Measurements from ENCODE around the gene OGDH.
"Not testable (repeated sequence)": the region's sequence is repeated elsewhere in the genome, so short reads cannot be mapped to it uniquely, and the experiment has no call there.

The OGDH gene

GRCh38 chr7:44727158-44727936 is 120.9 kb downstream of the OGDH start:
- Mint-ChIP-seq H3K36me3 (no peaks in the 10 kb centered on the region), H3K9me3 (ENCODE audit: low read depth) (no peaks in the 10 kb centered on the region), H3K27ac (no peak overlapping the region), H3K4me1 (ENCODE audit: low read depth) (no peaks in the 10 kb centered on the region), H3K27me3 (no peaks in the 10 kb centered on the region), H3K4me3 (no peak overlapping the region)

- Mint-ChIP-seq H3K4me3 (no peak overlapping the region), H3K27ac (no peak overlapping the region), H3K36me3 (no peaks in the 10 kb centered on the region), H3K4me1 (ENCODE audit: low read depth) (no peaks in the 10 kb centered on the region), H3K27me3 (no peaks in the 10 kb centered on the region), H3K9me3 (ENCODE audit: low read depth) (no peaks in the 10 kb centered on the region)
These were observed 121.5 kb downstream of the OGDH start for GRCh38 chr7:44727937-44728262.

- Mint-ChIP-seq H3K27ac (no peak overlapping the region), H3K36me3 (no peaks in the 10 kb centered on the region), H3K4me3 (no peak overlapping the region), H3K27me3 (no peaks in the 10 kb centered on the region), H3K4me1 (ENCODE audit: low read depth) (peaks cover 3% of the 10 kb centered on the region), H3K9me3 (ENCODE audit: low read depth) (no peaks in the 10 kb centered on the region)
These were observed 123.6 kb downstream of the OGDH start for GRCh38 chr7:44729949-44730590.

GRCh38 chr7:44732971-44733370 is 126.5 kb downstream of the OGDH start:
- not testable (repeated sequence) for H3K4me3 Mint-ChIP-seq; H3K36me3 Mint-ChIP-seq; H3K9me3 Mint-ChIP-seq (ENCODE audit: low read depth); H3K27ac Mint-ChIP-seq; H3K27me3 Mint-ChIP-seq
- H3K4me1 Mint-ChIP-seq (ENCODE audit: low read depth): peaks cover 19% of the 10 kb centered on the region

GRCh38 chr7:44733708-44734481 is 127.5 kb downstream of the OGDH start:
- H3K9me3 Mint-ChIP-seq (ENCODE audit: low read depth): peaks cover 5% of the 10 kb centered on the region
- no peak overlapping the region for H3K4me3 Mint-ChIP-seq
- H3K4me1 Mint-ChIP-seq (ENCODE audit: low read depth): peaks cover 19% of the 10 kb centered on the region
- no peaks in the 10 kb centered on the region for H3K27me3 Mint-ChIP-seq
- no peaks in the 10 kb centered on the region for H3K36me3 Mint-ChIP-seq
- H3K27ac Mint-ChIP-seq: no peak overlapping the region

- H3K36me3 Mint-ChIP-seq: no peaks in the 10 kb centered on the region
- H3K4me1 Mint-ChIP-seq (ENCODE audit: low read depth): peaks cover 19% of the 10 kb centered on the region
- H3K9me3 Mint-ChIP-seq (ENCODE audit: low read depth): peaks cover 5% of the 10 kb centered on the region
- peak overlapping the region; percentile 89 for H3K27ac Mint-ChIP-seq
- H3K27me3 Mint-ChIP-seq: no peaks in the 10 kb centered on the region
- peak overlapping the region; percentile 51 for H3K4me3 Mint-ChIP-seq
These were observed 129.2 kb downstream of the OGDH start for GRCh38 chr7:44735403-44736165.

GRCh38 chr7:44736896-44737295 is 130.5 kb downstream of the OGDH start:
- peak overlapping the region; percentile 28 for H3K27ac Mint-ChIP-seq
- H3K4me3 Mint-ChIP-seq: no peak overlapping the region
- no peaks in the 10 kb centered on the region for H3K27me3 Mint-ChIP-seq
- peaks cover 19% of the 10 kb centered on the region for H3K4me1 Mint-ChIP-seq (ENCODE audit: low read depth)
- H3K9me3 Mint-ChIP-seq (ENCODE audit: low read depth): peaks cover 5% of the 10 kb centered on the region
- H3K36me3 Mint-ChIP-seq: no peaks in the 10 kb centered on the region

- no peak overlapping the region for H3K4me3 Mint-ChIP-seq
- H3K9me3 Mint-ChIP-seq (ENCODE audit: low read depth): peaks cover 5% of the 10 kb centered on the region
- H3K27ac Mint-ChIP-seq: no peak overlapping the region
- no peaks in the 10 kb centered on the region for H3K27me3 Mint-ChIP-seq
- no peaks in the 10 kb centered on the region for H3K36me3 Mint-ChIP-seq
- peaks cover 19% of the 10 kb centered on the region for H3K4me1 Mint-ChIP-seq (ENCODE audit: low read depth)
These were observed 131.8 kb downstream of the OGDH start for GRCh38 chr7:44738051-44738723.

- no peak overlapping the region for H3K4me3 Mint-ChIP-seq
- H3K4me1 Mint-ChIP-seq (ENCODE audit: low read depth): peaks cover 22% of the 10 kb centered on the region
- no peaks in the 10 kb centered on the region for H3K36me3 Mint-ChIP-seq
- H3K27me3 Mint-ChIP-seq: no peaks in the 10 kb centered on the region
- no peak overlapping the region for H3K27ac Mint-ChIP-seq
- peaks cover 5% of the 10 kb centered on the region for H3K9me3 Mint-ChIP-seq (ENCODE audit: low read depth)
These were observed 132.6 kb downstream of the OGDH start for GRCh38 chr7:44738876-44739665.

- peaks cover 5% of the 10 kb centered on the region for H3K9me3 Mint-ChIP-seq (ENCODE audit: low read depth)
- H3K27me3 Mint-ChIP-seq: no peaks in the 10 kb centered on the region
- peaks cover 18% of the 10 kb centered on the region for H3K4me1 Mint-ChIP-seq (ENCODE audit: low read depth)
- no peak overlapping the region for H3K4me3 Mint-ChIP-seq
- H3K27ac Mint-ChIP-seq: no peak overlapping the region
- no peaks in the 10 kb centered on the region for H3K36me3 Mint-ChIP-seq
These were observed 133.6 kb downstream of the OGDH start for GRCh38 chr7:44740055-44740454.

GRCh38 chr7:44743750-44744149 is 137.3 kb downstream of the OGDH start:
- H3K4me3 Mint-ChIP-seq: no peak overlapping the region

GRCh38 chr7:44748045-44748947 is 141.9 kb downstream of the OGDH start, which contains the start of gene ZMIZ2:
ZMIZ2 (plus strand) TSS chr7:44748847; CDS start chr7:44756250, 7,403 bp downstream.
- peak within 1 kb of the TSS; percentile 95 for H3K4me3 Mint-ChIP-seq
- H3K9me3 Mint-ChIP-seq (ENCODE audit: low read depth): no peaks in the 10 kb centered on the region
- peak within 1 kb of the TSS; percentile 93 for H3K27ac Mint-ChIP-seq
- H3K36me3 Mint-ChIP-seq: peaks cover 5% of the 10 kb centered on the region
- H3K27me3 Mint-ChIP-seq: no peaks in the 10 kb centered on the region
- H3K4me1 Mint-ChIP-seq (ENCODE audit: low read depth): peaks cover 40% of the 10 kb centered on the region

More at GRCh38 chr7:44743750-44744149, 137.3 kb downstream of the OGDH start:
- Mint-ChIP-seq H3K27me3 (no peaks in the 10 kb centered on the region), H3K4me1 (ENCODE audit: low read depth) (peaks cover 8% of the 10 kb centered on the region), H3K9me3 (ENCODE audit: low read depth) (no peaks in the 10 kb centered on the region), H3K27ac (no peak overlapping the region), H3K36me3 (no peaks in the 10 kb centered on the region)
